CD1c-positive myeloid dendritic cell (primary cell): ENCODE measurements around the gene CHERP.
"Not testable (repeated sequence)": the region's sequence is repeated elsewhere in the genome, so short reads cannot be mapped to it uniquely, and the experiment has no call there.

Experiments used
- DNase-seq: peaks from one replicate; pipeline ENCODE4 v3.0.0-alpha.2; 2016; ENCODE audit errors: extremely low spot score

CHERP gene

GRCh38 chr19:16543734-16544133, 1.5 kb upstream of the CHERP start:
- not testable (repeated sequence) for DNase-seq

GRCh38 chr19:16542910-16543472, 754 bp upstream of the CHERP start:
- DNase-seq, result peak; percentile 1

GRCh38 chr19:16541526-16542044, 652 bp downstream of the CHERP start:
- DNase-seq, result peak; percentile 11

GRCh38 chr19:16540948-16541347, 1.3 kb downstream of the CHERP start:
- DNase-seq, result no peak

GRCh38 chr19:16537111-16537510, 5.1 kb downstream of the CHERP start:
- no peak for DNase-seq

GRCh38 chr19:16536130-16536529, 6.1 kb downstream of the CHERP start:
- no peak for DNase-seq

- DNase-seq, result no peak
Measured at GRCh38 chr19:16535381-16535780, 6.9 kb downstream of the CHERP start.

GRCh38 chr19:16532440-16533234, 9.6 kb downstream of the CHERP start:
- no peak for DNase-seq

- no peak for DNase-seq
Measured at GRCh38 chr19:16531380-16531669, 10.9 kb downstream of the CHERP start.

- DNase-seq, result no peak
Measured at GRCh38 chr19:16530540-16531379, 11.5 kb downstream of the CHERP start.

GRCh38 chr19:16529466-16530144, 12.6 kb downstream of the CHERP start:
- DNase-seq, result no peak

- DNase-seq, result peak; percentile 16
Measured at GRCh38 chr19:16527971-16528521, 14.2 kb downstream of the CHERP start.

- DNase-seq, result no peak
Measured at GRCh38 chr19:16527334-16527935, 14.8 kb downstream of the CHERP start.

GRCh38 chr19:16525751-16526481, 16.3 kb downstream of the CHERP start:
- no peak for DNase-seq

- DNase-seq, result no peak
Measured at GRCh38 chr19:16524991-16525734, 17.1 kb downstream of the CHERP start.

- DNase-seq, result no peak
Measured at GRCh38 chr19:16522559-16523377, 19.5 kb downstream of the CHERP start.

GRCh38 chr19:16521715-16522289, 20.4 kb downstream of the CHERP start:
- no peak for DNase-seq

GRCh38 chr19:16520986-16521624, 21.1 kb downstream of the CHERP start:
- DNase-seq, result no peak
